Measurements from ENCODE around the gene ADD3. TPM values are rescaled to one million over a fixed set of nuclear protein-coding genes. Genes with fewer than 3 reads are reported as not detected.

ADD3 gene
- polyA plus RNA-seq, 4 donors = 230 to 315 (median 268) TPM

DNA sequence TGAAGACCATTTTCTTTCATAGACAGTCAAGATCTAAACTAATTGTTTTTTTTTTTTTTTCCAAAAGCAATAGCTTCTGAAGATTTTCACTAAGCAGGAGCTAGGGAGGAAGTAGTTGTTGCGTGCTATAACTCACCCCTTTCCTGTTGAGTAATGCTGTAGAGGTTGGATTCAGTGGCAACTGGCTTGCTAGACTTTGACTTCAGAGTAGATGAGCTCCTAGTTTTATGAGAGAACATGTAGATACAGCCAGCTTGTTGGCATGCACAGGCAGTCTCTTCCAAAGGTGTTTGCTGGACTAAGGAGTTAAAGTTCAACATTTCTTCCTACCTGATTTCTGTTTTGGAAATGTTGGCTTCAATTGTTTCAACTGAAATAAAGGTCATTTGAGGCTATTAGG is 133.4 kb downstream of the ADD3 start:
- DNase-seq (ENCODE audit: low read depth in 4 of 4, low spot score in 2 of 4) = no peak

DNA sequence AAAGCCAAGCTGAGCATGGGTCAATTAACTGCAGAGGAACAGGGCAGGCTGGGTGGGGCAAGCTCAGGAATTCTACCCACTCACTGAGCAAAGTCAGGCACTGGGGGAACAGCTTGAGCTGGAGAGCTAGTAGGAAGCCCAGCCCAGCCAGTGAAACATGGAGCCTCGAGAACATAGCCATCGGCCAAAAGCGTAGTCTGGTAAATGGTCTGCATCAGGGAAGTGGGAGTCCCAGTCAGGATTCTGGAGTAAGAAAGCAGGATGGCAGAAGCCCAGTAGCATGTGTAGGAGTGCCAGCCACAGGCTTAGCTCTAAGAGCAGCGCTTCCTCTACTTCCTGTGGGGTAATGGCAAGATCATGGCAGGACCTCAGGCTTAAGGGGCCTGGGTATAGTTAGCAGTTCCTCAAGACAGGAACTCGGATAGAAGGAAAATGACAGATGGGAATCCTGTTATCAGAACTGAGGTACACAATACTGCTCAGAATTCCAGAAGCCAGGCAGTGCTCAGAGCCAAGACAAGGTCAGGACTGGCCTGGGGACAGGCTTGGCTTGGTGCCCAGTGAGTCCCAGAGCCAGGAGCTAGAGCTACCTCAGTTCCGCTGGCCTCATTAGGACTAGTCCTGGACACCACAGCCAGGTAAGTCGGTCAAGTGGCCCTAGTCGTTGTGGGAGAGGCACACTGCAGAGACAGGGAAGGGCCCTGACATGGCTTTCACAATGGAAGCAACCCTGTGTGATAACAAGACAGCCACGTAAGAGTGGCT is 134.3 kb downstream of the ADD3 start:
- DNase-seq (ENCODE audit: low read depth in 4 of 4, low spot score in 2 of 4) = no peak

DNA sequence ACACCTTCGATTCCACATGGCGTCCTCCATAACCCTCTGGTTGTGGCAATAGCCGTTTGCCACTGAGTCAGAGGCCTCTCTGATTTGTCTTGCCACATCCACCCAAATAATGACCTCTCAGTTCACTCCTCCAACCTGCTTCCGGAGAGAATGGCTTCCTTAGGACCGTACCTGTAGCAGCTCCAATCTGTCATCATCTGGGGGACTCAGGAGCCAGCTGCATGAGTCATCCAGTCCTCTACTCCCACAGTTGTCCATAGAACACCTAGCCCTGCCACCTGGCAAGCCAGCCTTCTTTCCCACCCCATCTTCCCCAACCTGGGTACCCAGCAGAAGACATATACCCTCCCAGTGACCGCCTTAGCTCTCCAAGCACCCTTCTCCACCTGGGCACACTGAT is 135.2 kb downstream of the ADD3 start:
- no peak for DNase-seq (ENCODE audit: low read depth in 4 of 4, low spot score in 2 of 4)

DNA sequence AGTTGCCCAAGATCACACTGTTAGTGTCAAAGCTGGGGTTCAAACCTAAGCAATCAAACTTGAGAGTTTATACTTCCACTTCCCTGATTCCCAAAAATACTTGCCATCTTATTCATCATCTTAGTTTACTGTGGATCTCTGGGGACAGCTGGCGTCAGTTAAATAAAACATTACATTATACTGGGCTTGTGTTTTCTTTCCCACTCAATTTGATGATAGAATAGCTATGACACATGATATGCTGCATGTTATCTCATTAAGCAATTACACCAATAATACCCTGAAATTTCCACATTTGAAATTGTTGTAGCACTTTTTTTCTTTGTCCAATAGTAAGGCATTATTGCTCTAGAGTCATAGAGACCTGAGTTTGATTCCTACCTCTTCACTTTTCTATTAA is 136.7 kb downstream of the ADD3 start:
- DNase-seq (ENCODE audit: low read depth in 4 of 4, low spot score in 2 of 4) = no peak

DNA sequence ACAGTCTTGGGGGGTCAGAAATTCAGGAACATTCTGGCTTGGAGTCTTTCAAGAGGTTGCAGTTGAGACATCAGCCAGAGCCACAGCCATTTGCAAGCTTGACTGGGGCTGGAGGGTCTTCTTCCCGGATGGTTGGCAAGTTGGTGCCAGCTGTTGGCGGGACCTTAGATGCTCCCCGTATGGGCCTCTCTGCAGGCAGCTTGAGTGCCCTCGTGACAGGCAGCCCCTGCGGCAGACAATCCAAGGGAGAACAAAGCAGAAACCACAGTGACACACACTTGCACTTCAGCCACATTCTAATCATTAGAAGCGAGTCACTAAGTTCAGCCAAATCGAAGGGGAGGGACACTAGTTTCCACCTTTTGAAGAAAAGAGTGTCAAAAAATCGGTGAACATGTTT is 140.2 kb downstream of the ADD3 start:
- no peak for DNase-seq (ENCODE audit: low read depth in 4 of 4, low spot score in 2 of 4)

GRCh38 chr10:110149259-110149658 is 141.5 kb downstream of the ADD3 start:
- no peak for DNase-seq (ENCODE audit: low read depth in 4 of 4, low spot score in 2 of 4)

DNA sequence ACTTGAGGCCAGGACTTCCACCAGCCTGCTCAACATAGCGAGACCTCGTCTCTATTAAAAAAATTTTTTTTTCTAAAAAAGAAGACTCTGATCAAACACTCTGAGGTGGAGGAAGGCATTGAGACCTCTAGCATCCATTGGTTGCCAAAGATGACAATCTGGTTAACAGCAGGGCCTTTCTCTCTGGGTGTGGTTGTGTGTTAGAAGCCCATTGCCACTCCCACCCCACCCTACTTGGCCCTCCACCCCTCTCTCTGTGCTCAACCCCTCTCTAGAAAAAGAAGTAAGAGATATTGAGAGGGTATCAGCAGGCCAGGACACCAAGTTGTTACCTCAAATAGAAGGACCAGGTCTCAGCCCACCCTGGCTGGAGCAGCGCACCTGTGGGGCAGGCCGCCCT is 142.3 kb downstream of the ADD3 start:
- DNase-seq (ENCODE audit: low read depth in 4 of 4, low spot score in 2 of 4) = no peak

GRCh38 chr10:110150981-110151380 is 143.2 kb downstream of the ADD3 start:
- no peak for DNase-seq (ENCODE audit: low read depth in 4 of 4, low spot score in 2 of 4)

GRCh38 chr10:110151467-110151866 is 143.7 kb downstream of the ADD3 start:
- peak in 1 of 4 donors; percentile 43 for DNase-seq (ENCODE audit: low read depth in 4 of 4, low spot score in 2 of 4)

- DNase-seq (ENCODE audit: low read depth in 4 of 4, low spot score in 2 of 4) = peak in 1 of 4 donors; percentile 13
These were observed 144.2 kb downstream of the ADD3 start for GRCh38 chr10:110151971-110152370.

GRCh38 chr10:110153396-110153795 is 145.6 kb downstream of the ADD3 start:
- no peak for DNase-seq (ENCODE audit: low read depth in 4 of 4, low spot score in 2 of 4)

DNA sequence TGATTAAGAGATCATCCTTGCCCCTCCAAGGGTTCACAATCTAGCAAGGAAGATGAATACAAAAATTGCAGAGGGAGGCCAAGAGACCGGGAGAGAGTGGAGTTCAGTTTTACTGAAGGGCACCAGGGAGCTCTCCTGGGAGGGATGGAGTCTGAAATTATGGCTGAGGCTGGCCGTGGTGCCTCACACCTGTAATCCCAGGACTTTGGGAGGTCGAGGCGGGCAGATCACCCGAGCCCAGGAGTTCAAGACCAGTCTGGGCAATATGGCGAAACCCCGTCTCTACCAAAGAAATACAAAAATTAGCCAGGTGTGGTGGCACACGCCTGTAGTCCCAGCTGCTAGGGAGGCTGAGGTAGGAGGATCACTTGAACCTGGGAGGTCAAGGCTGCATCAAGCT is 148.3 kb downstream of the ADD3 start:
- DNase-seq (ENCODE audit: low read depth in 4 of 4, low spot score in 2 of 4) = no peak

DNA sequence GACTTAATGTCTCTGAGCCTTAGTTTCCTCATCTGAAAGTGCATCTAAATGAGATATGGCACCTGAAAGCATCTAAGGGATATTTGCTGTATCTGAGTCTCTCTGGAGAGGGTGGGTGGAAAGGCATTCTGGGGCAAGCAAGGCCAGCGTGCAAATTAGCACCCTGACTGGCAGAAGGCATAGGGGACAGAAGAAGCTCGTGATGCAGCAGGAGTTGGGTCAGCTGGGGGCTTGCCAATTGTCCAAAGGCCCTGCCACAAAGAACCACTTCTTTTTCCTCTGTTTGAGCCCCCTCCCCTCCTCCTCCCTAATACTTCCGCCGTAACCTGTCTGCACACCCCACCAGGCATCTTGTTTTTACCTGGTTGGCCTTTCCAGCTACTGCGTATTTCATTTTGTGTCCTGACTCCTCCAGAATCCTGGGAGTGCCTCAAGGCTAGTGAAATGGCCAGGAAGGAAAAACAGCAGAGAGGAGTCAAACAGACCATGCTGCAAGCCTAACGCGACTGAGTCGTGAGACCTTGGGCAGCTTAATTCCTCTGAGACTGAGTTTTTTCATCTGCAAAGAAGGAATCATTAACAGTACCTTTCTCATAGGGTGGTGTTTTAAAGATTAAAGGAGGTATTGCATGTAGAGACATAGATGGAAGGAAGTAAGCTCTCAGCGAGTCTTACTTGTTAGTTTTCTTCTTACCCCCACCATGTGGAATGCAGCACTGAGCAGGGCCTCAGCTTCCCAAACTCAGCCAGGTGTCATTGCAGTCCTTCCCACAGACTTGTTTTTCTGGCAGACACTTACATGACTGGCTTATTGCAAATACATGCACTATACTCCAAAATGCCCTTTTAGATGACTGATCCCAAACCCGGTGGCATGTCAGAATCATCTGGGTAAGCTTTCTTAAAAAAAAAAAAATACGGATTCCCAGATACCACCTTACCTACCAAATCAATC is 150.5 kb downstream of the ADD3 start:
- DNase-seq (ENCODE audit: low read depth in 4 of 4, low spot score in 2 of 4) = no peak

- no peak for DNase-seq (ENCODE audit: low read depth in 4 of 4, low spot score in 2 of 4)
These were observed 152.3 kb downstream of the ADD3 start for GRCh38 chr10:110160081-110160480.

DNA sequence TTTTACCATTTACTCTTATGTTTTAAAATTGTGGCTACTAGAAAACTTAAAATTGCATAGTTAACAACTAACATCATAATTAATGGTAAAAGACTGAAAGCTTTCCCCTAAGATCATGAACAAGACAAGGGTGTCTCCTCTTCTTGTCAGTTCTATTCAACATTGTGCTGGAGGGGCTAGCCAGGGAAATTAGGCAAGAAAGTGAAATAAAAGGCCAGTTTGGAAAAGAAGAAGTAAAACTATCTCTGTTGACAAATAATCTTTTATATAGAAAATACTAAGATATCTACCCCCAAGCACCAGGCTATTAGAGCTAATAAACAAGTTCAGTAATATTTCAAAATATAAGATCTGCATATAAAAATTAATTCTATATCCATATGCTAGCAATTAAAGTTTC is 152.7 kb downstream of the ADD3 start:
- DNase-seq (ENCODE audit: low read depth in 4 of 4, low spot score in 2 of 4) = no peak

GRCh38 chr10:110162741-110163145 is 155.0 kb downstream of the ADD3 start:
- DNase-seq (ENCODE audit: low read depth in 4 of 4, low spot score in 2 of 4) = no peak

DNA sequence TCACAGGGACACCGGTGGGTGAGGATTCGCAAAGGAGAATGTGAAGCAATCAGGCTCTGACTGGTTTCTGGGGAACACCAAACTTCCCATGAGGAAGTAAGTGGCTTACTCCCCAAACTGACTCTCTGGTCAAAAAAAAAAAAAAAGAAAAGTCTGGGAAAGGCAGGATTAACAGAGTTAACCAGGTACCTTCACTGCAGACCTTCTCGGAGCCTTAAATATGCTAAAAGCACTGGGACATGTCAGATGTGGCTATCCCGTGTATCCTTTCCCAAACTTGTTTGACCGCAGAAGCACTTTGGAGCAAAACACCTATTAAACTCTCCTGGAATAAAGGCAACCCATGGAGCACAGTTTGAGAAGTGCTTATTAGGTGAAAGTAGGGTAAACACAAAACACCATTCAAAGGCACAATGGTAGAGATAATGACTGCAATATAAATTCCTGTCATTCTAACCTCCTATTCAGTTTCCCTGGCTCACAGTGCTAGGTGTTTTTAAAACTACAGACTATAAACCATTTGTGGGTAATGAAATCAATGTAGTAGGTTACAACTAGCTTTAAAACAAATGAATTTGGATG is 155.5 kb downstream of the ADD3 start:
- DNase-seq (ENCODE audit: low read depth in 4 of 4, low spot score in 2 of 4) = no peak

GRCh38 chr10:110163841-110164240 is 156.1 kb downstream of the ADD3 start:
- no peak for DNase-seq (ENCODE audit: low read depth in 4 of 4, low spot score in 2 of 4)

DNA sequence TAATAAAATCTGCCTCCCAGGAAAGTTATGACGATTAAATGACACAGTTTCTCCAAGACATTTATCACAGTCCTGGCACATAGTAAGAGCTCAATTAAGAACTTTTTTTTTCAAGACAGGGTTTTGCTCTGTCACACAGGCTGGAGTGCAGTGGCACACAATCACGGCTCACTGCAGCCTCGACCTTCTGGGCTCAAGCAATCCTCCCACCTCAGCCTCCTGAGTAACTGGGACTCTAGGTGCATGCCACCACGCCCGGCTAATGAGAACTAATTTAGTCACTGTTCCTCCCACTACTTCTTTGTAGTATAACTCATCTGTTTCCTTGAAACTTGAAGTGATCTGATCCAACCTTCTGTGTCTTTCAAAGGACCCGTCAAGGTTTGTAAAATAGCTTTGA is 157.5 kb downstream of the ADD3 start:
- DNase-seq (ENCODE audit: low read depth in 4 of 4, low spot score in 2 of 4) = no peak

- DNase-seq (ENCODE audit: low read depth in 4 of 4, low spot score in 2 of 4) = no peak
These were observed 159.4 kb downstream of the ADD3 start for GRCh38 chr10:110167149-110167548.
